ENCODE data around the gene RNF182.

DNA sequence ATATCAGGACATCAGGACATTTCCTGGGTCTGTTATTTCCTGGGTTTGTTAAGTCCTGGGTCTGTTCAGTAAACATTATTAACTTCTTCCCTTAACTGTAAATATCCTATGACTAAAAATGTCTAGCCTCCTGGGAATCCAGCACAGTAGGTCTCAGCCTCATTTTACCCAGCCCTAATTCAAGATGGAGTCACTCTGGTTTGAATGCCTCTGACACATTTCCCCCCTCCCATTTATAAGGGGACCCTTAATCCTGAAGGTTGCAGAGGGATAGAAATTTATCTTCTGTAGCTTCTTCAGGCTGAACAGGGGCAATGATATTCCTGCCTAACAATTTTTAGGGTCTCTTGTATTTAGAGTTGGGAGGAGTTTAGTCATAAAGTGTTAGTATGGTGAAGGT lies 21.8 kb downstream of the RNF182 start:
- TF ChIP-seq, protein P1, sequence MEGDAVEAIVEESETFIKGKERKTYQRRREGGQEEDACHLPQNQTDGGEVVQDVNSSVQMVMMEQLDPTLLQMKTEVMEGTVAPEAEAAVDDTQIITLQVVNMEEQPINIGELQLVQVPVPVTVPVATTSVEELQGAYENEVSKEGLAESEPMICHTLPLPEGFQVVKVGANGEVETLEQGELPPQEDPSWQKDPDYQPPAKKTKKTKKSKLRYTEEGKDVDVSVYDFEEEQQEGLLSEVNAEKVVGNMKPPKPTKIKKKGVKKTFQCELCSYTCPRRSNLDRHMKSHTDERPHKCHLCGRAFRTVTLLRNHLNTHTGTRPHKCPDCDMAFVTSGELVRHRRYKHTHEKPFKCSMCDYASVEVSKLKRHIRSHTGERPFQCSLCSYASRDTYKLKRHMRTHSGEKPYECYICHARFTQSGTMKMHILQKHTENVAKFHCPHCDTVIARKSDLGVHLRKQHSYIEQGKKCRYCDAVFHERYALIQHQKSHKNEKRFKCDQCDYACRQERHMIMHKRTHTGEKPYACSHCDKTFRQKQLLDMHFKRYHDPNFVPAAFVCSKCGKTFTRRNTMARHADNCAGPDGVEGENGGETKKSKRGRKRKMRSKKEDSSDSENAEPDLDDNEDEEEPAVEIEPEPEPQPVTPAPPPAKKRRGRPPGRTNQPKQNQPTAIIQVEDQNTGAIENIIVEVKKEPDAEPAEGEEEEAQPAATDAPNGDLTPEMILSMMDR (conservative IDR thresholded peaks at IDR 0.05 in 1 of 2, IDR thresholded peaks at IDR 0.05 in 1 of 2; ENCODE audit: extremely low read depth in 1 of 2, insufficient read depth in 1 of 2, low read depth in 1 of 2, low read length in 2 of 2): no peak
- no peak for TF ChIP-seq EZH2 (IDR thresholded peaks at IDR 0.05; ENCODE audit: borderline replicate concordance, low read length)

All from mammary epithelial cell (primary cell).